ENCODE measurements around the gene AHCYL2. TPM values are rescaled to one million over a fixed set of nuclear protein-coding genes. Genes with fewer than 3 reads are reported as not detected.

The AHCYL2 gene
- total RNA-seq, 1 donor from 2014 or later: 26.0 TPM

- Mint-ChIP-seq H3K27ac (no peak overlapping the region), H3K36me3 (ENCODE audit: insufficient read depth) (peaks cover 2% of the 10 kb centered on the region), H3K4me3 (ENCODE audit: low read depth) (no peak overlapping the region), H3K9me3 (ENCODE audit: low read depth) (no peaks in the 10 kb centered on the region), H3K27me3 (peaks cover 33% of the 10 kb centered on the region), H3K4me1 (ENCODE audit: low read depth) (peaks cover 8% of the 10 kb centered on the region)
- no peak for TF ChIP-seq CTCF (IDR thresholded peaks at IDR 0.05; ENCODE audit: unreplicated experiment)
- no peak for DNase-seq (ENCODE audit: low spot score, unreplicated experiment)
Measured at GRCh38 chr7:129431911-129432643, 207.2 kb downstream of the AHCYL2 start.

- TF ChIP-seq CTCF (IDR thresholded peaks at IDR 0.05; ENCODE audit: unreplicated experiment): peak; percentile 45
- Mint-ChIP-seq H3K4me1 (ENCODE audit: low read depth) (peaks cover 8% of the 10 kb centered on the region), H3K4me3 (ENCODE audit: low read depth) (peak within 1 kb of the TSS; percentile 89), H3K36me3 (ENCODE audit: insufficient read depth) (no peaks in the 10 kb centered on the region), H3K9me3 (ENCODE audit: low read depth) (no peaks in the 10 kb centered on the region), H3K27ac (peak within 1 kb of the TSS; percentile 93), H3K27me3 (peaks cover 33% of the 10 kb centered on the region)
- DNase-seq (ENCODE audit: low spot score, unreplicated experiment): peak; percentile 92
Measured at GRCh38 chr7:129433847-129434674, 209.2 kb downstream of the AHCYL2 start, which contains the start of gene STRIP2. TSS of gene STRIP2 (plus strand) at chr7:129434432. CDS start at chr7:129434473, 41 bp downstream.

DNA sequence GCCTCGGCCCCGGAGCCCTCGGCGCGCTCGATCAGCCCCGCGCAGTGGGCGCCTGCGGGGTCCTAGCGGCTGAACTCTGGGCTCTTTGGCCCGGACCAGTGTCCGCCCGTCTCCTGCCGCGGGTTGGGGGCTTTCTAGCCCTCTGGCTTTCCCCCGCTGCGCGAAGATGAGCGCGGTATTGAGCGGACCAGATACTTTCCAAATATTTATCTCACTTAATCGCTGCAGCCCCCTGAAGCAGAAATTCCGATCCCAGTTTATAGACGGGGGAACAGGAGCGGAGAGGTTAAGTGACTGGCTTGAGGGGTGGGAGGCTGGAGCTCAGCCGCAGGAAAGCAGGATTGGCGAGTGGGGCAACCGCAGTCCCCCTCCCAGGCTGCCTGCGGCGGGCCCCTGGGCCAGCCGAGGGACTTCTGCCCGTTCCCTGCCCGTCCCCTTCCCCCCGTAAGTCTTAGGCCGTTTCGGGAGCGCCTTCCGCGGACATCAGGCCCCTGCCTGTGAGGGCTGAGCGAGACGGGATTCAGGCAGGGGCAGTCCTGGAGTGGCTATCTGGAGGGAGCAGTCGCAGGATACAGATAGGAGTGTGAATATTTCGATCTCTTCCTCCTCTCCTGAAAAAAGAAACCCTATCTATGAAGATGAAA lies 210.0 kb downstream of the AHCYL2 start:
- TF ChIP-seq CTCF (IDR thresholded peaks at IDR 0.05; ENCODE audit: unreplicated experiment): no peak
- Mint-ChIP-seq H3K4me1 (ENCODE audit: low read depth) (peaks cover 8% of the 10 kb centered on the region), H3K9me3 (ENCODE audit: low read depth) (no peaks in the 10 kb centered on the region), H3K27me3 (peaks cover 33% of the 10 kb centered on the region), H3K4me3 (ENCODE audit: low read depth) (peak overlapping the region; percentile 89), H3K36me3 (ENCODE audit: insufficient read depth) (no peaks in the 10 kb centered on the region), H3K27ac (peak overlapping the region; percentile 84)
- peak; percentile 19 for DNase-seq (ENCODE audit: low spot score, unreplicated experiment)

GRCh38 chr7:129435414-129435829 lies 210.6 kb downstream of the AHCYL2 start:
- no peaks in the 10 kb centered on the region for H3K36me3 Mint-ChIP-seq (ENCODE audit: insufficient read depth)
- DNase-seq (ENCODE audit: low spot score, unreplicated experiment): no peak
- H3K9me3 Mint-ChIP-seq (ENCODE audit: low read depth): no peaks in the 10 kb centered on the region
- peaks cover 33% of the 10 kb centered on the region for H3K27me3 Mint-ChIP-seq
- no peak for TF ChIP-seq CTCF (IDR thresholded peaks at IDR 0.05; ENCODE audit: unreplicated experiment)
- H3K27ac Mint-ChIP-seq: no peak overlapping the region
- H3K4me3 Mint-ChIP-seq (ENCODE audit: low read depth): peak overlapping the region; percentile 89
- H3K4me1 Mint-ChIP-seq (ENCODE audit: low read depth): peaks cover 8% of the 10 kb centered on the region

DNA sequence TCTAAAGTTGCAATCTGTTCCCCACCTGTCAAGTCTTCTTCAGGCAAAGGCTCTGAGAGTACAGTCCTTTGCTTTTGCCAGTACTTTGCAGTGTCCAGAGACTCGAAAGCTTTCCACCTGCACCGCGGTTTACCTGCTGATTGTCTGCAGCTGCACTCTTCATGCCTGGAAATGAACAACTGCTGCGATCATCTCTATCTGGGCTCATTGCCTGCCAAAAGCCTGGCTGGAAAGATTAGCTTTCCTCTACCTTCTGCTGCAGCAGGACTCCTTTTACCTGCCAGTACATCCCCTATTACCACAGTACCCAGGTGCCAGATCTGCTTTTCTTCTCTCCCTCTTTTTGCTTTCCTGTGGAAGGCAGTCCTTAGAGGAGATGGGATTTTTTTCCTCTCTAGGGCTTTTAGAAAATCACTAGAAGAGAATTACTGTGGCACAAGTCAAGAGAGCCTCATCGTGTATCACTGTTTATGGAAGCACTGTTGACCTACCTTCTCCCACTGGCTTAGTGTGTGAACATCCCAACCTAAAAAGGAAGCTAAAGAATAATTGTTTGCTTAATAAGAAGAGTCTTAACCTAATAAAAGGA lies 211.6 kb downstream of the AHCYL2 start:
- H3K36me3 Mint-ChIP-seq (ENCODE audit: insufficient read depth): no peaks in the 10 kb centered on the region
- peaks cover 31% of the 10 kb centered on the region for H3K27me3 Mint-ChIP-seq
- no peaks in the 10 kb centered on the region for H3K9me3 Mint-ChIP-seq (ENCODE audit: low read depth)
- no peak for DNase-seq (ENCODE audit: low spot score, unreplicated experiment)
- H3K4me3 Mint-ChIP-seq (ENCODE audit: low read depth): peak overlapping the region; percentile 2
- no peak overlapping the region for H3K27ac Mint-ChIP-seq
- H3K4me1 Mint-ChIP-seq (ENCODE audit: low read depth): peaks cover 8% of the 10 kb centered on the region
- no peak for TF ChIP-seq CTCF (IDR thresholded peaks at IDR 0.05; ENCODE audit: unreplicated experiment)
